A549 (cell line): Measurements from ENCODE around the gene ZNF628.

Experiments used
- CHD4 ChIP-seq: fragments of 200-600 bp; sonication (generic); IDR thresholded peaks from 2 replicates; pipeline ENCODE4 v1.6.1; 2016; ENCODE audit warnings: antibody characterized with exemption, mild to moderate bottlenecking, borderline replicate concordance
- EP300 ChIP-seq, 2 experiments: fragments of >200 bp; sonication (Bioruptor Twin); formaldehyde crosslinking; IDR thresholded peaks; 2 replicates in 1 of 2; 3 replicates in 1 of 2; pipeline ENCODE4 v1.6.1; 2016 to 2017
- FOXS1 ChIP-seq: fragments of 250-450 bp; sonication (Bioruptor Pico); IDR thresholded peaks from 2 replicates; pipeline ENCODE4 v1.5.0; 2020; ENCODE audit warnings: mild to moderate bottlenecking, moderate library complexity
- MAX ChIP-seq: IDR thresholded peaks from 2 replicates; pipeline ENCODE4 v1.6.1; 2012
- PHF8 ChIP-seq: fragments of 200-600 bp; sonication (generic); IDR thresholded peaks from 2 replicates; pipeline ENCODE4 v1.6.1; 2016; ENCODE audit warnings: low read depth, mild to moderate bottlenecking, antibody characterized with exemption, moderate library complexity, borderline replicate concordance
- RNF2 ChIP-seq: fragments of 200-600 bp; sonication (generic); IDR thresholded peaks from 2 replicates; pipeline ENCODE4 v1.6.1; 2016; ENCODE audit warnings: low read depth, mild to moderate bottlenecking, antibody characterized with exemption, moderate library complexity, borderline replicate concordance
- SMC3 ChIP-seq: fragments of >200 bp; sonication (Bioruptor Twin); formaldehyde crosslinking; IDR thresholded peaks from 3 replicates; pipeline ENCODE4 v1.6.1; 2018; ENCODE audit warnings: inconsistent platforms
- TF ChIP-seq, protein P1 (sequence below): fragments of >200 bp; sonication (Bioruptor Twin); formaldehyde crosslinking; IDR thresholded peaks from 3 replicates; pipeline ENCODE4 v1.5.1; 2016
- TF ChIP-seq, protein P2 (sequence below): fragments of 150-350 bp; IDR thresholded peaks from 2 replicates; pipeline ENCODE4 v1.6.1; 2014; ENCODE audit warnings: low read depth, mild to moderate bottlenecking, low read length

GRCh38 chr19:55500368-55500952 lies 24.0 kb downstream of the ZNF628 start:
- TF ChIP-seq, protein P1, sequence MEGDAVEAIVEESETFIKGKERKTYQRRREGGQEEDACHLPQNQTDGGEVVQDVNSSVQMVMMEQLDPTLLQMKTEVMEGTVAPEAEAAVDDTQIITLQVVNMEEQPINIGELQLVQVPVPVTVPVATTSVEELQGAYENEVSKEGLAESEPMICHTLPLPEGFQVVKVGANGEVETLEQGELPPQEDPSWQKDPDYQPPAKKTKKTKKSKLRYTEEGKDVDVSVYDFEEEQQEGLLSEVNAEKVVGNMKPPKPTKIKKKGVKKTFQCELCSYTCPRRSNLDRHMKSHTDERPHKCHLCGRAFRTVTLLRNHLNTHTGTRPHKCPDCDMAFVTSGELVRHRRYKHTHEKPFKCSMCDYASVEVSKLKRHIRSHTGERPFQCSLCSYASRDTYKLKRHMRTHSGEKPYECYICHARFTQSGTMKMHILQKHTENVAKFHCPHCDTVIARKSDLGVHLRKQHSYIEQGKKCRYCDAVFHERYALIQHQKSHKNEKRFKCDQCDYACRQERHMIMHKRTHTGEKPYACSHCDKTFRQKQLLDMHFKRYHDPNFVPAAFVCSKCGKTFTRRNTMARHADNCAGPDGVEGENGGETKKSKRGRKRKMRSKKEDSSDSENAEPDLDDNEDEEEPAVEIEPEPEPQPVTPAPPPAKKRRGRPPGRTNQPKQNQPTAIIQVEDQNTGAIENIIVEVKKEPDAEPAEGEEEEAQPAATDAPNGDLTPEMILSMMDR: no peak
- no peak for TF ChIP-seq PHF8
- TF ChIP-seq, protein P2, sequence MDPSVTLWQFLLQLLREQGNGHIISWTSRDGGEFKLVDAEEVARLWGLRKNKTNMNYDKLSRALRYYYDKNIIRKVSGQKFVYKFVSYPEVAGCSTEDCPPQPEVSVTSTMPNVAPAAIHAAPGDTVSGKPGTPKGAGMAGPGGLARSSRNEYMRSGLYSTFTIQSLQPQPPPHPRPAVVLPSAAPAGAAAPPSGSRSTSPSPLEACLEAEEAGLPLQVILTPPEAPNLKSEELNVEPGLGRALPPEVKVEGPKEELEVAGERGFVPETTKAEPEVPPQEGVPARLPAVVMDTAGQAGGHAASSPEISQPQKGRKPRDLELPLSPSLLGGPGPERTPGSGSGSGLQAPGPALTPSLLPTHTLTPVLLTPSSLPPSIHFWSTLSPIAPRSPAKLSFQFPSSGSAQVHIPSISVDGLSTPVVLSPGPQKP: no peak
- TF ChIP-seq EP300 (IDR thresholded peaks at IDR 0.05): no peak
- TF ChIP-seq SMC3: no peak
- TF ChIP-seq FOXS1 (CRISPR knock-in tag): no peak
- no peak for TF ChIP-seq MAX
- no peak for TF ChIP-seq RNF2
- TF ChIP-seq CHD4: no peak
